Glutamatergic neuron (in vitro differentiated cells): ENCODE data around the gene ZFP1. TPM values are rescaled to one million over a fixed set of nuclear protein-coding genes. Genes with fewer than 3 reads are reported as not detected.

Experiments used
- DNase-seq: peaks from one replicate; pipeline ENCODE4 v3.0.0; 2022
- H3K27ac Mint-ChIP-seq: one replicate; pipeline ENCODE4 v1.8.0; 2020; ENCODE audit warnings: mild to moderate bottlenecking, mixed read lengths, inconsistent platforms; ENCODE audit not compliant: unreplicated experiment
- H3K27me3 Mint-ChIP-seq: one replicate; pipeline ENCODE4 v1.8.0; 2020; ENCODE audit warnings: mild to moderate bottlenecking, moderate library complexity, mixed read lengths, inconsistent platforms; ENCODE audit not compliant: unreplicated experiment
- H3K36me3 Mint-ChIP-seq: one replicate; pipeline ENCODE4 v1.8.0; 2020; ENCODE audit warnings: mild to moderate bottlenecking, mixed read lengths, inconsistent platforms; ENCODE audit not compliant: unreplicated experiment
- H3K4me1 Mint-ChIP-seq: one replicate; pipeline ENCODE4 v1.8.0; 2020; ENCODE audit warnings: mild to moderate bottlenecking, low read depth, mixed read lengths, inconsistent platforms; ENCODE audit not compliant: unreplicated experiment
- H3K4me3 Mint-ChIP-seq: one replicate; pipeline ENCODE4 v1.8.0; 2020; ENCODE audit warnings: mild to moderate bottlenecking, mixed read lengths, inconsistent platforms; ENCODE audit not compliant: unreplicated experiment
- H3K9me3 Mint-ChIP-seq: one replicate; pipeline ENCODE4 v1.8.0; 2020; ENCODE audit warnings: mild to moderate bottlenecking, moderate library complexity, mixed read lengths, inconsistent platforms; ENCODE audit not compliant: unreplicated experiment
- CTCF ChIP-seq: fragments of 200-600 bp; sonication (generic); IDR thresholded peaks from one replicate; pipeline ENCODE4 v1.5.0; 2021; ENCODE audit not compliant: partially characterized antibody, unreplicated experiment
- total RNA-seq: library from RNA; stranded (reverse); fragmentation: NEBNext Ultra II Directional; extraction: Animal tissue kit (Norgen Biotek cat#: 25700); gene quantifications from one replicate; pipeline ENCODE4 v1.2.1, GENCODE V29; 2021; ENCODE audit not compliant: unreplicated experiment

Gene ZFP1
- total RNA-seq, 1 donor from 2014 or later = 16.1 TPM

GRCh38 chr16:75216127-75216526 is 67.8 kb downstream of the ZFP1 start:
- no peak for TF ChIP-seq CTCF
- Mint-ChIP-seq H3K9me3 (peaks cover 8% of the 10 kb centered on the region), H3K4me3 (no peak overlapping the region), H3K4me1 (no peaks in the 10 kb centered on the region), H3K36me3 (no peaks in the 10 kb centered on the region), H3K27me3 (peaks cover 5% of the 10 kb centered on the region), H3K27ac (no peak overlapping the region)
- DNase-seq = no peak

GRCh38 chr16:75216576-75216975 is 68.3 kb downstream of the ZFP1 start:
- no peak for DNase-seq
- no peak overlapping the region for H3K27ac Mint-ChIP-seq
- peaks cover 5% of the 10 kb centered on the region for H3K27me3 Mint-ChIP-seq
- H3K36me3 Mint-ChIP-seq = no peaks in the 10 kb centered on the region
- H3K4me3 Mint-ChIP-seq = no peak overlapping the region
- no peaks in the 10 kb centered on the region for H3K4me1 Mint-ChIP-seq
- no peak for TF ChIP-seq CTCF
- peaks cover 8% of the 10 kb centered on the region for H3K9me3 Mint-ChIP-seq

GRCh38 chr16:75217389-75217851 is 69.1 kb downstream of the ZFP1 start:
- peaks cover 6% of the 10 kb centered on the region for H3K27me3 Mint-ChIP-seq
- H3K4me1 Mint-ChIP-seq = no peaks in the 10 kb centered on the region
- TF ChIP-seq CTCF = no peak
- H3K4me3 Mint-ChIP-seq = no peak overlapping the region
- no peaks in the 10 kb centered on the region for H3K36me3 Mint-ChIP-seq
- no peak for DNase-seq
- peaks cover 10% of the 10 kb centered on the region for H3K9me3 Mint-ChIP-seq
- H3K27ac Mint-ChIP-seq = no peak overlapping the region

- Mint-ChIP-seq H3K27me3 (peaks cover 7% of the 10 kb centered on the region), H3K9me3 (peaks cover 11% of the 10 kb centered on the region), H3K4me3 (no peak within 1 kb of the TSS), H3K36me3 (no peaks in the 10 kb centered on the region), H3K4me1 (no peaks in the 10 kb centered on the region), H3K27ac (no peak within 1 kb of the TSS)
- DNase-seq = no peak
- no peak for TF ChIP-seq CTCF
These were observed 70.1 kb downstream of the ZFP1 start, which contains the start of gene CTRB1 for GRCh38 chr16:75218256-75219076. TSS of gene CTRB1 (plus strand) at chr16:75218988. CDS start at chr16:75219008, 20 bp downstream.

GRCh38 chr16:75219088-75219487 is 70.8 kb downstream of the ZFP1 start:
- no peak for TF ChIP-seq CTCF
- no peak for DNase-seq
- Mint-ChIP-seq H3K27ac (no peak overlapping the region), H3K36me3 (no peaks in the 10 kb centered on the region), H3K27me3 (peaks cover 7% of the 10 kb centered on the region), H3K9me3 (peaks cover 11% of the 10 kb centered on the region), H3K4me1 (no peaks in the 10 kb centered on the region), H3K4me3 (no peak overlapping the region)
